Activated CD4-positive, alpha-beta T cell treated with anti-CD3 and anti-CD28 coated beads, Interleukin-2, amount 10 ng/mL, durations not matched to agents 7 days and 5 days (primary cell): Measurements from ENCODE around the gene ZNF681. TPM values are rescaled to one million over a fixed set of nuclear protein-coding genes. Genes with fewer than 3 reads are reported as not detected.
"Not testable (repeated sequence)": the region's sequence is repeated elsewhere in the genome, so short reads cannot be mapped to it uniquely, and the experiment has no call there.

Experiments
- CTCF ChIA-PET: fragments of 350-600 bp; sonication (Branson Sonifier 250); formaldehyde crosslinking; loops from one replicate; lab custom pipeline; 2021; ENCODE audit warnings: antibody characterized with exemption; lab: Charles Lee
- POLR2A ChIA-PET: fragments of 350-600 bp; sonication (Branson Sonifier 250); formaldehyde crosslinking; loops from one replicate; lab custom pipeline; 2021; ENCODE audit warnings: antibody characterized with exemption; lab: Charles Lee
- DNase-seq: peaks from one replicate; pipeline ENCODE4 v3.0.0-alpha.2; 2020
- H3K27ac Mint-ChIP-seq: one replicate; pipeline ENCODE4 v1.8.0; 2021; ENCODE audit warnings: mild to moderate bottlenecking, moderate library complexity, mixed read lengths
- H3K27me3 Mint-ChIP-seq: one replicate; pipeline ENCODE4 v1.8.0; 2021; ENCODE audit warnings: mixed read lengths
- H3K36me3 Mint-ChIP-seq: one replicate; pipeline ENCODE4 v1.8.0; 2021; ENCODE audit warnings: low read depth, mixed read lengths
- H3K4me1 Mint-ChIP-seq: one replicate; pipeline ENCODE4 v1.8.0; 2021; ENCODE audit warnings: mixed read lengths
- H3K4me3 Mint-ChIP-seq: one replicate; pipeline ENCODE4 v1.8.0; 2021; ENCODE audit warnings: mild to moderate bottlenecking, moderate library complexity, mixed read lengths
- H3K9me3 Mint-ChIP-seq: one replicate; pipeline ENCODE4 v1.8.0; 2021; ENCODE audit warnings: mixed read lengths
- total RNA-seq, 2 experiments: library from RNA; stranded (reverse); gene quantifications; one replicate each; pipeline ENCODE4 v1.2.3, GENCODE V29; 2021

The ZNF681 gene
- total RNA-seq, 2 experiments from 2014 or later, result 4.6 to 5.2 TPM

DNA sequence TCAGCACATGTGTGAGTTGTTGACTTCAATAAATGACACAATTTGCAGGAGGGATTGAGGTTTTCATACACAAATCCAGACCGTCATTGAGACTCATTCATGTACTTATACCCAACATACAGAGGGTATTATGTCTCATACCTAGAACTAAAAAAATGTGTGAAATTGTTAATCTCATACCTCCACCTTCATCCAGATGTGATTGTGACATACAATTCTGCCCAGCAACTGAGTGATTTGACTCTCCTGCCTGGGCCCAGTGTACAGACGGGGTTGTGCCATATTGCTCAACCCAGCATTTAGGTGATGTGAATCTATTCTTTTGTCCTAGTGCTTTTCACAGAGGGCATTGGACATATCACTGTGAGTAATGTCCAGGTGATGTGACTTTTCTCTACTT, 12.6 kb upstream of the ZNF681 start:
- Mint-ChIP-seq H3K27me3 (no peaks in the 10 kb centered on the region), H3K4me3 (no peak overlapping the region), H3K4me1 (peaks cover 7% of the 10 kb centered on the region), H3K27ac (no peak overlapping the region), H3K9me3 (peaks cover 22% of the 10 kb centered on the region), H3K36me3 (peaks cover 47% of the 10 kb centered on the region)
- ChIA-PET POLR2A (no interaction called here), CTCF (no interaction called here)
- no peak for DNase-seq

DNA sequence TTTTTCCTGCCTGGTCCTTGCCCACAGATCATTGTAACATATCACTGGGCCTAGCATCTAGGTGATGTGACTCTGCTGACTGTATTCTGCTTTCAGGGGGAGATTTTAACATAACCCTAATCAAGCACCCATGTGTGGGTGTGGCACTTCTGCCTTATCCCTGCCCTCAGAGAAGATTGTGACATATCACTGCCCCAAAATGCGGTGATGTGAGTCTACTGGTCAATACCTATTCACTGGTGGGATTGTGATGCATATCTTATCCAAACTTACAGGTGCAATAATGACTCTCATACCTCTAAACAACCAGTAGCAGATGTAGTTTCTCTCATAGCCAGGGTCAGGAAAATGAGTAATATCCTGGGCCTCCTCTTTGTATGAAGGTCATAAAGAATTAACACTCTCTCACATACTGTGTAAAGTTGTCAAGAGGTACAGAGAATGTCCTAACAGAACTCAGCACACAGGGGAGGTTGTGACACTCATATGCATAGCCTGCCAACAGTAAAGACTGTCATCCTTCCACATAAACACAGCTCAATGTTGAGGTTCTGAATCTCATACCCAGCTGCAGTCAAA, 12.1 kb upstream of the ZNF681 start:
- POLR2A ChIA-PET, result no interaction called here
- CTCF ChIA-PET, result no interaction called here
- Mint-ChIP-seq H3K9me3 (peaks cover 23% of the 10 kb centered on the region), H3K27ac (no peak overlapping the region), H3K27me3 (no peaks in the 10 kb centered on the region), H3K36me3 (peaks cover 44% of the 10 kb centered on the region), H3K4me3 (no peak overlapping the region), H3K4me1 (peaks cover 7% of the 10 kb centered on the region)
- no peak for DNase-seq

DNA sequence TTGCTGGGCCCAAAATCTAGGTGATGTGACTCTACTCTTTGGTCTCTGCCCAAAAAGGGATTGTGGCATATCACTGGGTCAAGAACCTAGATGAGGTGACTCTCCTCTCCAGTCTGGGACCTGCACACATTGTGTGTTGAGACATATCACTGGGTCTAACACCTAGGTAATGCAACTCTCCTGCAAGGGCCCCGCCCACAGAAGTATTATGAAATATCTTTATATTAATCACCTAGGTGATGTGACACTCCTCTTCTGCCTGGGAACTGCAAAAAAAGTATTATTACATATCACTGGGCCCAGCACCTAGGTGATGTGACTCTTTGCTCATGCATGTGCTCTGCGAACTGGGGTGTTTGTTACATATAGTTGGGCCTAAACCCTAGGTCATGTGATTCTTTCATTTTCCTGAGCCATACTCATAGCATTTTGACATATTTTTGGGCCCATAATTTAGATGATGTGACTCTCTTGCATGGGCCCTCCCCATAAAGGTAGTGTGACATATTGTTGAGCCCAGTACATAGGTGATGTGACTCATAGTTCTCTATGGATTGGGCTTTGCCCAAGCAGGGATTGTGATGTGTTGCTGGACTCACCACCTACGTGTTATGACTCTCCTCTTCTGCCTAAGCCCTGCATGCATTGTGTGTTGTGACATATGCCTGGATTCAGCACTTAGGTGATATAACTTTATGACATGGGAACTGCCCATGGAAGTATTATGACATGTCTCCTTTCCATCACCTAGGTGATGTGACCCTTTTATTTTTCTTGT, 11.2 kb upstream of the ZNF681 start:
- ChIA-PET POLR2A (no interaction called here), CTCF (no interaction called here)
- Mint-ChIP-seq H3K4me1 (peaks cover 8% of the 10 kb centered on the region), H3K27me3 (no peaks in the 10 kb centered on the region), H3K36me3 (peaks cover 46% of the 10 kb centered on the region), H3K4me3 (no peak overlapping the region), H3K9me3 (peaks cover 23% of the 10 kb centered on the region), H3K27ac (no peak overlapping the region)
- no peak for DNase-seq

DNA sequence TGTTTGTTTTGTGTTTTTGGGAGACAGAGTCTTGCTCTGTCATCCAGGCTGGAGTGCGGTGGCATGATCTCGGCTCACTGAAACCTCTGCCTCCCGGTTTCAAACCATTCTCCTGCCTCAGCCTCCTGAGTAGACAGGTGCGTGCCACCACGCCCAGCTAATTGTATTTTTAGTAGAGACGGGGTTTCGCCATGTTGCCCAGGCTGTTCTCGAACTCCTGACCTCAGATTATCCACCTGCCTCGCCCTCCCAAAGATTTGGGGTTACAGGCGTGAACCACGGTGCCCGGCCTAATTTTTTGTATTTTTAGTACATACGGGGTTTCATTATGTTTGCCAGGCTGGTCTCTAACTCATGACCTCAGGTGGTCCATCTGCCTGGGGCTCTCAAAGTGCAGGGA, 8.3 kb upstream of the ZNF681 start:
- Mint-ChIP-seq H3K27me3 (no peaks in the 10 kb centered on the region), H3K4me1 (peaks cover 29% of the 10 kb centered on the region), H3K36me3 (peaks cover 46% of the 10 kb centered on the region), H3K4me3 (no peak overlapping the region), H3K27ac (no peak overlapping the region), H3K9me3 (peaks cover 16% of the 10 kb centered on the region)
- ChIA-PET CTCF (no interaction called here), POLR2A (no interaction called here)
- DNase-seq, result no peak

DNA sequence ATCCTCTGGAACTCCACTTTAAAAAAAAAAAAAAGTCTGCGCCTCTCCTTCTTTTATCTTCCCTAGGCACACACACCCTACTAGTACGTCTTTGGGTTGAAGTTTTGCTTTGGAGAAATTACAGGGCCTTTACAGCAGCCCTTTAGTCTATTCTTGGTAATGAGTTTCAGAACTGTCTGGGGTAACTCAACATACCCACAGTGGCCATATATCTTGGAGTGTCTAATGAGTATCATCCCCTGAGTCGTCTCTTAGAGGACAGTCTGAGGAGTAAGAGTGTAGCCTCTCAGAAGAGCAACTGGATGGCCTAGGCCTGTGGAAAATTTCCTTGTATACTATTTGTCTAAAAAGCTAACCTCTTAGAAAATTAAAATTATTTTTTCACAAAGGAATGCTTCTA, 6.1 kb upstream of the ZNF681 start:
- Mint-ChIP-seq H3K9me3 (peaks cover 17% of the 10 kb centered on the region), H3K27ac (no peak overlapping the region), H3K36me3 (peaks cover 36% of the 10 kb centered on the region), H3K4me3 (no peak overlapping the region), H3K27me3 (no peaks in the 10 kb centered on the region), H3K4me1 (peaks cover 30% of the 10 kb centered on the region)
- POLR2A ChIA-PET, result no interaction called here
- no peak for DNase-seq
- CTCF ChIA-PET, result interaction anchor here (0.7 kb wide), 1 partner anchor 295 kb away, joined by 3 read pairs; no protein-coding TSS in a partner anchor

DNA sequence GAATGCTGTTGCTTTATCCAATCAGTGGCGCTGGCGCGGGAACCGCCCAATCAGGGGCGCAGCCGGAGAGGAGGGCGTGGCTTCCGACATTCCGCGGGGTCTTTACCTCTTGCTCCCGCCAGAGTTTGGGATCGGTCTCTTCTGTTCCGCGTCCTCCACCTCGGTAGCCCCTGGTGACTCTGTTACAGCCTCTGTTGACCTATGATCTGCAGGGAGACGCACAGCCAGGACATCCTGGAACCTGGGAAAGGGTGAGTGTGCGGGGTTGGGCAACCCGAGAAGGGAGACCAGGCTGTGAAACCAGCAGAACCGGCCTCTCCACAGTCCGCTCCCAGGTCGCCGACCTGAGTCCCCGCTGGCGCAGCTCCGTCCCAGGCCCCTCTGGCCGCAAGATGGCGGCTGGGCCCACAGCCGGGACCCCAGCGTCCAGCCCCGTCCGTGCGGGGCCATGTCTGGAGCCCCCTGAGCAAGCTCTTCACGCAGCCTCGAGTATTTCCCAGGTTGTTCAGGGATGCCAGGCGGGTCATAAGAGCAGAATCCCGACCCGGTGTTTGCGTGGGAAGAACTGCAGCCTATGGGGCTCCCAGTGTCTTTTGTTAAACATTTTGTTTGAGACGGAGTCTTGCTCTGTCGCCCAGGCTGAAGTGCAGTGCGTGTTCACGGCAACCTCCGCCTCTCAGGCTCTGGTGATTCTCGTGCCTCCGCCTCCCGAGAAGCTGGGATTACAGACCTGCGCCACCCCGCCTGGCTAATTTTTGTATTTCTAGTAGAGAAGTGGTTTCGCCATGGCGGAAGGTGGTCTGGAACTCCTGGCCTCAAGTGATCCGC, 4.4 kb upstream of the ZNF681 start:
- no peaks in the 10 kb centered on the region for H3K27me3 Mint-ChIP-seq
- peak overlapping the region; percentile 90 for H3K4me3 Mint-ChIP-seq
- ChIA-PET CTCF (no interaction called here), POLR2A (no interaction called here)
- H3K9me3 Mint-ChIP-seq, result peaks cover 14% of the 10 kb centered on the region
- DNase-seq, result peak; percentile 83
- H3K27ac Mint-ChIP-seq, result peak overlapping the region; percentile 88
- peaks cover 39% of the 10 kb centered on the region for H3K4me1 Mint-ChIP-seq
- peaks cover 30% of the 10 kb centered on the region for H3K36me3 Mint-ChIP-seq

DNA sequence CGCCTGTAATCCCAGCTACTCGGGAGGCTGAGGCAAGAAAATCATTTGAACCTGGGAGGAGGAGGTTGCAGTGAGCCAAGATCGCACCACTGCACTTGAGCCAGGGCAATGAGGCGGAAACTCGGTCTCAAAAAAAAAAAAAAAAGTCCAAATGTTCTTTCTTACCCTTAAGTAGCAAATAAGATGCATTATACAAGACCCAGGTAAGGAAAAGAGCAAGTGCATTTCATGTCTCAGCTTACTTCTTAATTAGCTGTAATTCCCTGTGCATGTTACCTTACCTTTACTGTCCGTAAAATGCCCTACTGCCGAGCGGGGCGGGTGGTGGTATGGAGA, 3.8 kb upstream of the ZNF681 start:
- Mint-ChIP-seq H3K36me3 (peaks cover 30% of the 10 kb centered on the region), H3K4me3 (peak overlapping the region; percentile 90), H3K9me3 (peaks cover 14% of the 10 kb centered on the region), H3K27me3 (no peaks in the 10 kb centered on the region), H3K27ac (peak overlapping the region; percentile 88), H3K4me1 (peaks cover 41% of the 10 kb centered on the region)
- POLR2A ChIA-PET, result no interaction called here
- CTCF ChIA-PET, result no interaction called here
- no peak for DNase-seq

DNA sequence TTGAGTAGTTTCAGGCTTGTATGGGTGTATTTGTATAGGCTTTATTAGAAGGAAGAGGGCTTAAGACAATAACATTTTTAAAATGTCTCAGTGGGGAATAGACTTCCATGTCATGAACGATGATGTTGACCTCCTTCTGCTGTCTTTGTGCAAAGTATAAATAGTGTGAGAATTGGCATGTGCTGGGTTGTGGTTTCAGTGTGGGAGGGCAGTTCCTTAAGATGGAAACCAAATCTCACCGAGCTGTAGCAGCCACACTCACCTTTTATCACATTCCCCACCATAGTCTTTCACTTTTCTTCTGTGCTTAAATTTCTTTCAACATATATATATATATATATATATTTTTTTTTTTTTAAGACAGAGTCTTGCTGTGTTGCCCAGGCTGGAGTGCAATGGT, 1.6 kb upstream of the ZNF681 start:
- POLR2A ChIA-PET, result not testable (repeated sequence)

DNA sequence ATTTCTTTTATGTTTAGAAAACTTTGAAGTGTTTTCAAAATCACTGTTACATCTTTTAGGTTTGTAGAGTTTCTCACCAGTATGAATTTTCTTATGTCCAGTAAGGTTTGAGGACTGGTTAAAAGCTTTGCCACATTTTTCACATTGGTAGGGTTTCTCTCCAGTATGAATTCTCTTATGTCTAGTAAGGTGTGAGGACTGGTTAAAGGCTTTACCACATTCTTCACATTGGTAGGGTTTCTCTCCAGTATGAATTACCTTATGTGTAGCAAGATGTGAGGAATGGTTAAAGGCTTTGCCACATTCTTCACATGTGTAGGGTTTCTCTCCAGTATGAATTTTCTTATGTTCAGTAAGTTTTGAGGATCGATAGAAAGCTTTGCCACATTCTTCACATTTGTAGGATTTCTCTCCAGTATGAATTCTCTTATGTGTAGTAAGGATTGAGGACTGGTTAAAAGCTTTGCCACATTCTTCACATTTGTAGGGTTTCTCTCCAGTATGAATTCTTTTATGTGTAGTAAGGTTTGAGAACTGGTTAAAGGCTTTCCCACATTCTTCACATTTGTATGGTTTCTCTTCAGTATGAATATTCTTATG, 15.0 kb downstream of the ZNF681 start:
- Mint-ChIP-seq H3K9me3 (peaks cover 37% of the 10 kb centered on the region), H3K36me3 (peaks cover 47% of the 10 kb centered on the region)
- POLR2A ChIA-PET, H3K27ac Mint-ChIP-seq, H3K27me3 Mint-ChIP-seq, H3K4me1 Mint-ChIP-seq, CTCF ChIA-PET, H3K4me3 Mint-ChIP-seq, DNase-seq: not testable (repeated sequence)

More for the DNA sequence above, 1.6 kb upstream of the ZNF681 start:
- H3K4me3 Mint-ChIP-seq, H3K27me3 Mint-ChIP-seq, CTCF ChIA-PET, DNase-seq: not testable (repeated sequence)
- Mint-ChIP-seq H3K4me1 (peaks cover 44% of the 10 kb centered on the region), H3K27ac (peak overlapping the region; percentile 71), H3K36me3 (peaks cover 29% of the 10 kb centered on the region), H3K9me3 (peaks cover 22% of the 10 kb centered on the region)

DNA sequence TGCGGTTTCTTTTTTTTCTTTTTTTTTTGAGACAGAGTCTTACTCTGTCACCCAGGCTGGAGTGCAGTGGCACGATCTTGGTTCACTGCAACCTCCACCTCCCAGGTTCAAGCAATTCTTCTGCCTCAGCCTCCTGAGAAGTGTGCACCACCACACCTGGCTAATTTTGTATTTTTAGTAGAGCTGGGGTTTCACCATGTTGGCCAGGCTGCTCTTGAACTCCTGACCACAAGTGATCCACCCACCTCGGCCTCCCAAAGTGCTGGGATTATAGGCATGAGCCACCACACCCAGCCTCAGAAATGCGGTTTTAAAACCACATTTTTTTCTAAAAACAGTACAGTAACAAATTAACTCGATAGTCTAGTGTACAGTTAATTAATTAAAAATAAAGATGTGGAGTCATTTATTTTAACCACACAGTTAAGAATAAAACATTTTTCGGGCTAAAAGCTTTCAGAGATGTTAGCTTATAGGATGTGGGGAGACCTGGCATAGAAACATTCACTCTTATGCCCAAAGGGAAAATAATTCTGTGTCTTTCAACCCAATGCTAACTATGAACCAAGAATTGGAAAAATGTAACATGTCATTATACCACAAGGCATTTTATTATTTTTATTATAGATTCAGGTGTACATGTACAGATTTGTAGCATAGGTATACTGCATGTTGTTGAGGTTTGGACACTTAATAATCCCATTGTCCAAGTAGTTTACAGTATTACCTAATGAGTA, 27.8 kb downstream of the ZNF681 start:
- H3K4me1 Mint-ChIP-seq, H3K36me3 Mint-ChIP-seq, DNase-seq, CTCF ChIA-PET, H3K27ac Mint-ChIP-seq, H3K4me3 Mint-ChIP-seq, H3K27me3 Mint-ChIP-seq, POLR2A ChIA-PET: not testable (repeated sequence)
- H3K9me3 Mint-ChIP-seq, result peaks cover 22% of the 10 kb centered on the region

DNA sequence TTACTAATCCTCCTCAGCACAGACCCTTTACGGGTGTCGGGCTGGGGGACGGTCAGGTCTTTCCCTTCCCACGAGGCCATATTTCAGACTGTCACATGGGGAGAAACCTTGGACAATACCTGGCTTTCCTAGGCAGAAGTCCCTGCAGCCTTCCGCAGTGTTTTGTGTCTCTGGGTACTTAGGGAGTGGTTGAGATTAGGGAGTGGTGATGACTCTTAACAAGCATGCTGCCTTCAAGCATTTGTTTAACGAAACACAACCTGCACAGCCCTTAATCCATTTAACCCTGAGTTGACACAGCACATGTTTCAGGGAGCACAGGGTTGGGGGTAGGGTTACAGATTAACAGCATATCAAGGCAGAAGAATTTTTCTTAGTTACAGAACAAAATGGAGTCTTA, 34.5 kb downstream of the ZNF681 start:
- not testable (repeated sequence) for H3K27ac Mint-ChIP-seq

DNA sequence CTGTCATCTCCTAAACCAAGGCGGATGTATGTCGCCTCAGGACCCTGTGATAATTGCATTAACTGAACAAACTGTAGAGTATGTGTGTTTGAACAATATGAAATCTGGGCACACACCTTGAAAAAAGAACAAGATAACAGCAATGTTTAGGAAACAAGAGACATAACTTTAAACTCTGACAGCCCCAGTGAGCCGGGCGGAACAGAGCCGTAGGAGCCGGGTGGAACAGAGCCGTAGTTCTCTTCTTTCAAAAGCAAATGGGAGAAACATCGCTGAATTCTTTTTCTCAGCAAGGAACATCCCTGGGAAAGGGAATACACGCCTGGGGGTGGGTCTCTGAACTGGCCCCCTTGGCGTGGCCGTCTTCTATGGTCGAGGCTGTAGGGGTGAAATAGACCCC, 39.9 kb downstream of the ZNF681 start:
- Mint-ChIP-seq H3K4me1 (peaks cover 2% of the 10 kb centered on the region), H3K4me3 (no peak overlapping the region), H3K36me3 (no peaks in the 10 kb centered on the region), H3K27me3 (peaks cover 3% of the 10 kb centered on the region), H3K27ac (no peak overlapping the region), H3K9me3 (peaks cover 9% of the 10 kb centered on the region)
- POLR2A ChIA-PET, result no interaction called here
- no peak for DNase-seq
- CTCF ChIA-PET, result no interaction called here

More for the DNA sequence above, 34.5 kb downstream of the ZNF681 start:
- peaks cover 10% of the 10 kb centered on the region for H3K9me3 Mint-ChIP-seq
- H3K4me1 Mint-ChIP-seq, H3K27me3 Mint-ChIP-seq, DNase-seq, H3K36me3 Mint-ChIP-seq, CTCF ChIA-PET, H3K4me3 Mint-ChIP-seq, POLR2A ChIA-PET: not testable (repeated sequence)
